NOMO-1 (cell line): Measurements from ENCODE around the gene TSPAN6.

ENCODE experiments used
- DNase-seq, 2 experiments: peaks; one replicate each; lab custom pipeline; 2025; ENCODE audit not compliant: unreplicated experiment in 2 of 2; lab: John Stamatoyannopoulos, UW

The TSPAN6 gene

DNA sequence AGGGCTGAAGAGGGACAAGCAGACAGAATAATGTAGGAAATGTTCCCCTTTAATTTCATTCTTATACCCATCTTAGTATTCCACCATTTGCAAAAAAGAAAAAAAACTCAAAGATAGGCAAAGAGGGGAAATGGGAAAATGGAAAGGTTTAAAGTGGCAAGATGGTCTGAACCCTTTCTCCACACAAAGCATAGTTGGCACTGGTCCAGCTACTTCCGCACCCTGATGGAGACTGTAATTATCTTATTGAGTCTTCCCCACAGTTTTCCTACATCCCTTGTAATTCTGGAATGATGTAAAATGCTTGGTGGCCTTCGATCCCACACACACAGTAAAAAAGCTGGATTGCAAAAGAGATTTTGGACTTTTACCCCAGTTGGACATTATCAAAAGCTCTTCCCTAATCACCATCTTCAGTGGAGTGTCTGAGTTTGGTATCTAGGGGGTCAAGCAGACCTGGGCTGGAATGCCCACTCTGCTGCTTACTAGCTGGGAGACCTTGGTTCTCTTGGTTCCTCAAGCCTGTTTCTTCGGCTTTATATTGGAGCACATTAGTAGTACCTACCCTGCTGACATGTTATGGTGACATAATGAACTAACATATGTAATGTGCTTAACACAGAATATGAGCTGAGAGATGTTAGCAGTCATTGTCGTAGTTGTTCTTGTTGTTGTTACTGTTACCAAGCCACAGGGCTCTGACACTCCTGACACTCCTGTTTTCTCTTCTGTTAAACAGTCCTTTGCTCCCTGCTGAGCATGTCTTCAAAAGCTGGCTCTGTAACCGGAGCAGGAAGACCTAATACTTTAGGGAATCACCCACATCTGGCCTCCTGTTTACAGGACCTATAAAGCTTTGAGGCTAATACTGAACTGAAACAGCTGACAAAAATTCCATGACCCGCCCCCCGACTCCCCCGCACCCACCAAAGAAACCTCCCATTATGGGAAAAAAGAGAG, 12.1 kb upstream of the TSPAN6 start:
- no peak for DNase-seq

DNA sequence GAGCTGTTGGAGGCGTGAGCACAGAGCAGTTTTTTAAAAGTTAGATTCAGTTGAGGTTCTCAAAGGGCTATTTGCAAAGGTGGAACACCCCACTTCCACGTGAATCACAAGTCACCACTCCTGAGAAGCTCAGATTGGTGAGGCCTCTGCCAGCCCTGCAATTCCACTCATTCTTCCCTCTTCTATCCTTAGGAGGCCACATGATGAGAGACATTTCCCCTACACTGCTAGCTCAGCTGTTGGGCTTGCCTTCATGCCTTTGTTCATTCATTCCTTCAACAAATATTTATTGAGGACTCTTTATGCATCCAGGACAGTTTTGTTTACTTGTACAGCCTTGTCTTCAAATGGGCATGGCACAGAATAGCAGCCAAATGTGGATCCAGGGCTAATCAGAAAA, 11.1 kb upstream of the TSPAN6 start:
- no peak for DNase-seq

DNA sequence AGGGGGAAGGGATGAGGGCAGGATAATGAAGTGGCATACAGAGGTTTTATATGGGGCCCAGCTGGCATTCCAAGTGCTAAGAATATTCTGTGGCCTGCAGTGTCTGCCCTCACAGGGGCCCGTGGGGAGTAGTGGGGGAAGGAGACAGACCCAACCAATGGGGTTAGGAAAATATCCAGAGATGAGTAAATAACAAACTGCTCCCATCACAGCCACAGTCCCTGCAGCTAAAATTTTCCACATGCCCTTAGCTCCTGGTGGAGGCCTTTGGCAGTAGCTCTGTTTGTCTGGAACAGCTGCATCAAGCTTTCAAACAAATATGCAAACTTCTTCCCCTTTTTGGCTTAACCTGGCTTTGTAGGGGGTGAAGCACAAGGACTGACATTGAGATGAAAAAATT, 10.5 kb upstream of the TSPAN6 start:
- no peak for DNase-seq

DNA sequence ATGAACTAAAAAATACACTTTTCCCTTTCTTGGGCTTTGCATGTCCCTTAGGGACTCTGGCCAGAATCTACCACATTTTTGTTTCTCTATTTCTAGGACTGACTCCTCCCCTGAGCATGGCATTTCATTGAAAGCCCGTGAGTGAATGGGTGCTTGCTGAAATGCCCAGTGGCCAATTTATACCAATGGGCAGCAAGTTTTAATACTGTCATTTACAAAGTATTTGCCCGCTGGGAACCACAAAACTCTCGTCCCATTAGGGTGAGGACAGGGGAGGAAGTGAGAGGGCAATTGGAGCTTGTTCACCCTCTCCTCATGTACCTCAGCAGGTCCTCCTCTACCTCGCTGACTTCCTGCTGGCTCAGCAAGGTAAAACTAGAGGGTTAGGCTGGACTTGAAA, 8.5 kb upstream of the TSPAN6 start:
- no peak for DNase-seq

DNA sequence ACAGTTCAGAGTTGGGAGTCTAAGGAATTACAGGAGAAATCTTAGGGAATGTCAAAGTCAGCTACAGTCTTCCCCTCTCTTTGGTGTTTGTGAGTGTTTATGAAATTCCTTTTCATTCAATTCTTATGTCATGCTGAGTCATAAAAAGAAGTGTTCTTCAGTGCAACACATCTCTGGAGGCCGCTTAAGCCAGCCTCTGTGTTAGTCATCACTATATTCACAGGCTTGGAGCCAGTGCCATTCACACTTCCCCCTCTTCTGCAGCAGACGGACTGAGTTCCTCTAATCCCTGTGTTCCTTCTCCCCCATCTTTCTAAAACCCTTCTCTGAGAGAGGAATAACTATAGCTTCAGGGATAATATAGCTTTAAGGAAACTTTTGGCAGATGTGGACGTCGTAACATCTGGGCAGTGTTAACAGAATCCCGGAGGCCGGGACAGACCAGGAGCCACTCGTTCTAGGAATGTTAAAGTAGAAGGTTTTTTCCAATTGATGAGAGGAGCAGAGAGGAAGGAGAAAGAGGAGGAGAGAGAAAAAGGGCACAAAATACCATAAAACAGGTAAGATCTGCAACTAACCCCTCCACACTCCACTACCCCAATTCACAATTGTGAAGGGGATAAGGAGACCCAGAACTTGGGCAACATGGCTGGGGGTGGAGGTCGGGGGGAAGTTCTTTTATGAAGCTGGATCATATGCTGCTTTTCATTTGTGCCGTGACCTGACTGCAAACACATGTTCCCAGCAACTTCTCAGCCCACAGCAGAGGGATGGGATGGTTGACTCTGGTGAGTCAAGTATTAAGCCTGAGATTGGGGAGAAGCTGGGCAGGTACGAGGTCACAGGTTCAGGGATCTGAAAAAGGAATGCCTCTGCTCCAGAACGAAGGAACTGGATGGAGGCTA, 7.6 kb upstream of the TSPAN6 start, which contains the start of gene SRPX2:
Gene SRPX2 (plus strand): TSS at position 244 of the 905 bp plus-strand sequence. CDS start 2,124 bp downstream, outside the sequence.
- peak; percentile 16 to 28 for DNase-seq

DNA sequence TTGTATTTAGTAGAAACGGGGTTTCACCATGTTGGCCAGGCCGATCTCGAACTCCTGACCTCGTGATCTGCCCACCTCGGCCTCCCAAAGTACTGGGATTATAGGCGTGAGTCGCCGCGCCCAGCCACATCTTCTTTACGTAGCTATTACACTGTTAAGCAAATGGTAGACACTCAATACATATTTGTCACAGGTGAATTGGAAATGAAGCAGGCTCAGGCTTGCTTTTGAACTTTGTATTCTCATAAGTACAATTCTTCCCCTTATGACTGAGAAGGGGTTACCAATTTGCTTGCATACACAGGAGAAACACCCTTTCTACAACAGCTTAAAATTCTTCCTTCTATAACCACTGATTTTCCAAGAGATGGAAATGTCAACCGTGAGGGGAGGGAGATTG, 6.6 kb upstream of the TSPAN6 start:
- no peak for DNase-seq

DNA sequence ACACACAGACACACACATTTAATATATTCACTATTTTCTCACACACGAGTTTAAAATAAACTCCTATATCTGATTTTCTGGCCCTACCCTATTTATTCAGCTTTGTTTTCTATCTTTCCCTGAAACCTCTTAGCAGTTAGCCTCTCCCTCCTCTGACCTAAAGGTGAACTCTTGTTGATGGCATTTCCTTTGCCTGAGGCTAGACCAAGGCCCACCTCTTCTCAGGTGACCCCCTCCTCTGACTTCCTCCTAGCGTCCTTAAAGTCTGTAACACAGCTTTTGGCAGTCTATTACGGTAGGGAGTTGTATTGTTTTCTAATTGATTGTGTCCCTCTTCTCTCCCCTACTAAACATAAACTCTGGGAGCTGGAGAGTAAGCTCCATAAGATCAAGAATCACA, 5.7 kb upstream of the TSPAN6 start:
- DNase-seq, result no peak

DNA sequence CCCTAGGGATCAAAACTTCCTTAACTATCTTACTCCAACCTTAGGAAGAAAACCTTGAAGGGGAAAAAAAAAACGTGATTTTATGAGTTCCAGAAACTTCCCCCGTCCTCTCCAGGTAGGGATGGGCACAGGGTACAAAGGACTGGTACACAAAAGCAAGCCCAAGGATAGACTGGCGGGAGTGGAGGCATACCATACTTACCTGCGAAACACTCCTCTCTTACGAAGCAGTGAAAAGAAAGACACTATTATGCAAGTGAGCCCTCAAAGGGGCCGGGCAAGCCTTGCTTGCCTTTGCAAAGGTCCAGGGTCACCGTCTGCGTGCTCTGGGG, 651 bp downstream of the TSPAN6 start:
- DNase-seq, result no peak

DNA sequence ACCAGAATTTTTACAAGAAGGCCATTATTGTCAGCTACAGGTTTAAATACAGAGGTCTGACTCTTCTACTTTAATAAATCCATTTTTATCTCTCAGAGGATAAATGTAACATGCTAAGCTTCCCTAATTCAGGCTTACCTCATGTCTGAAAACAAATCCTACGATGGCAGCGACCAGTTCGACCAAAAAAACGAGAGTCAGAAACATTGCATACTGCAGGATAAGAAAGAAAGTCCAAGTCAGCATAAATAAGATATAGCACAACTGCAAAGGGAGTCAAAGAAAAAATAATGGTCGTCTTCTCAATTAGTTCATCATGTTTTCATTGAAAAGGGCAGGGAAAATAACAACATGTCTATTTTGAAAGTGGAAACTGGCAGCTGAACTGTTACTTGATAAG, 1.6 kb downstream of the TSPAN6 start:
- DNase-seq, result no peak

DNA sequence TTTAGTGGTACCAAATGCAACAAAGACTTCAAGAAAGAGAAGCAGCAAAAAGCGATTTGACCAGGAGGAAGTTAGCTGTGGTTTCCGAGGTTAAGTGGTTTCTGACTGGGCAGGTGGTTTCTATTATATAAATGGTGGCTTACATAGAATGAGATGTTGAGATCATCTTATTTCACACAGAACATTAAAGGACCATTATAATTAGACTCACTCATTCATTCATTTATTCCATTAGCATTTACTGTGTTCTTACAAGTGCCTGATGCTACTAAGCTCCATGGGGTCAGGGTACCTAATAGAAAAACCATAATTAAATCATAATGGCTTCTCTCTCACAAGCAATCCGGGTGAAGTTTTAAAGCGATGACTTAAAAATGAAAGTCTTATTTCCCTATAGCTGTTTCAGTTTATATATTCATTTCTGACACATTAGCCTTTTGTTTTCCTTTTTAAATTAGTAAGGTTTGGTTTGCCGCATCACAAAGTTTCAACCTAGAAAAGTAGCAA, 10.6 kb downstream of the TSPAN6 start:
- peak; percentile 59 to 79 for DNase-seq

DNA sequence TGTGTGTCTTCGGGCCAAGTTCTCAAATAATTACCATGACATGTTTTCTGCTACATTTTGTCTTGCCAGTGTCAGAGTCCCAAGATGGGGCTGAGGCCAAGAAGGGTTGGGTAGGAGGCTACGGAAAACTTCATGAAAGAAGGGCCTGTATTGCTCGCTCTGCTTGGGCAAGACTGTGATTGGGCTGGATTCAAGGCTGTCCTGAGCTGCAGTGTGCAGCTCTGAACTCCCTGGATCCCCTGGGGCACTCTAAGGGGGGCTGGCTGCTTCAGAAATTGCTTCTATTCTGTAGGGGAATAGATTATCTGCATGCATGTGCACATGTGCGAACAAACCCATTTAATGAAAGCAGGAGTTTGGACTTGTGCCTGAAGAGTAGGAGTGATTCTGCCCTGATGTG, 13.6 kb downstream of the TSPAN6 start:
- DNase-seq, result no peak

DNA sequence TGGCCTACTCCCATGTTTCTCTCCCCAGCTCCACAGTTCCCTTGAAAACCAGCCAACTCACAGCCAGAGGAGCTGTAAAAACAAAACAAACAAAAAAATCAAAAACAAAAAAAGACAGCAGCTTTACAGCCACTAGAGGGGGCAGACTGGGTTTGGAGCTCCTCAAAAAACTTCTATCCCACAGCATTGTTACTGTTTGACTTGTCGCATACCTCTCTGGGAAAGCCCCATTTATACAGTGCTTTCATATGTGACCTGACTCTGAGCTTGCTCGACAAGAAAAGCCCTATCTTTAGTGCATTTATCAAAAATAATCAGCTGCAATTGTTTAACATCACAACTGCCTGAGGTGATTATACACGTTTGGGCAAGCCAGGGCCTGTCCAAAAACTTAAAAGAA, 21.6 kb downstream of the TSPAN6 start:
- DNase-seq, result no peak

DNA sequence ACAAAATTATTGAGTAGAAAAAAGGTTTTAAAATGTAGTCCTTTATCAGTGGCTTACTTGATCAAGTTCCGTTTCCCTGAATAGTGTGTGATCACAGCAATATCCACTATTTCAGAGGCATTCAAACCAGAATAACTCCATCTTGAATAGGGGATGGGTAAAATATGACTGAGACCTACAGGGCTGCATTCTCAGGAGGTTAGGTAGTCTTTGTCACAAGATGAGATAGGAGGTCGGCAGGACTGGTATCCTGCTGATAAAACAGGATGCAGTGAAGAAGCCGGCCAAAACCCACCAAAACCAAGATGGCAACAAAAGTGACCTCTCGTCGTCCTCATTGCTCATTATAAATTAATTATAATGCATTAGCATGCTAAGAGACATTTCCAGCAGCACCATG, 24.7 kb downstream of the TSPAN6 start:
- no peak for DNase-seq

DNA sequence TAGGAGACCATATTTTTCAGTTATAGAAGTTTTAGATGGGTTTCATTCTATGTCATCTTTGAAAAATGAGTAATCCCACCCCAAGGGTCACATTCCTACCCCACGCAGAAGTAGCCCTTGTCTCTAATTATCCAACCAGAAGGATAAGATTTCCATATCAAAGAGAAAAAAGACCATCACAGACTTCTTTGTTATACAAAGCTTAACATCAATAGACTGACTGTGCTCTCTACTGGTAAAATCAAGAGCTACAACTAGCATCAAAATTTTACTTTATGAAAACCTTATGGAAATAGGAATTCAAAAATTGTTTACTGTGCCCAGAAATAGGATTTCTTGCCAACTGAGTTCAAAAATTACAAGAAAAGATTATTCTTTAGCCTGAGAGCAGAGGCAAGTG, 27.0 kb downstream of the TSPAN6 start:
- DNase-seq, result no peak

DNA sequence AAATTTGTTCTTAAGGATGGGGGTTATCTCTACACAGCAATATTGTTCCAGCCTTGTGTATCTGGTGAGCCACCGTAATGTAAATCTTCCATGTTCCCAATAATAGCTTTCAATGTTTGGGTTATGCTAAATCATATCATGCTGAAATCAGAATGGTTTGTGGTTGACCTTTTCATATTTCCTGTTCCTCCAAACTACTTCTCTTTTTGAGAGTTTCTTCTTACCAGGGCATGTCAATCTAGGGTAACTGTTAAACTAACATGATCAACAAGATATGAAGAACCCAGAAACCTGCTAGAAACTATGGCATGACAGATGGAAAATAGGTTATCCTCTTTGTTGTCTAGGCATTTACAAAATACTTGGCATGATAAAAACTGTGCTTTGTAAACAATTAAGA, 29.9 kb downstream of the TSPAN6 start:
- DNase-seq, result peak in 1 of 2 experiments; percentile 68

DNA sequence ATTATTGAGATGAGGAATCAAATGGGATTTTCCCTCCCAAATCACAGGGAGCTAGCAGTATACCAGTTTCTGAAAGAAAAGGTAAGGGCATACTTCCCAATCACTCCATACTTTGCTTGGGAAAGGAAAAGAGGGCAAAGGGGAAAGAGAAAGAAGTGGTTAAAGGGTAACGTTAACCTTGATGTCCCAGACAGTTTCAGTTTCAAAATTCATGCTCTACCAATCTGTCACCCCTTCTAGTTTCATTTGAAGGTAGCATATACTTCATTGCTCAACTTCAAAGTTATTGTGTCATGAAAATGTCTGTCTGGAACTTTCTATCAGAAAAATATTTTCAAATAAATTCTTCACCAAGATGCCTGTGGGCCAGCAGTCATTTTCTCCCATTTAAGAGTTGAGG, 35.8 kb downstream of the TSPAN6 start:
- no peak for DNase-seq

DNA sequence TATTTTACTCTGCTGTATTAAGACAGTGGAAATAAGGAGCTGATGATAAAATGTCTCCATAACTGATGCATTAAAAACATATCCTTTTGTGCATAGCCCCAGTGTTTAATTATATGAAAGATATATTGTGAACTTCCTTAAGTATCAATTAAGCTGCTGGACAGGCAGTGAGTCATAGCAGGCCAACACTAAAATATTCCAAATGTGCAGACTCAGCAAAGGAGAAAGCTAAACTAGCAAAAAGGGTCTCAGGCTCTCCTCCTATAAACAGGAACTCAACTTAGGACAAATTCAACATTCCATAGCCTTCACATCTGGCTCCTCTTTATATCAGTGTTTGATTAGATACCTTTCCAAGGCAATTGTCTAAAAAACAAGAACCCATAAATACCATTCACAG, 36.3 kb downstream of the TSPAN6 start:
- DNase-seq, result no peak

DNA sequence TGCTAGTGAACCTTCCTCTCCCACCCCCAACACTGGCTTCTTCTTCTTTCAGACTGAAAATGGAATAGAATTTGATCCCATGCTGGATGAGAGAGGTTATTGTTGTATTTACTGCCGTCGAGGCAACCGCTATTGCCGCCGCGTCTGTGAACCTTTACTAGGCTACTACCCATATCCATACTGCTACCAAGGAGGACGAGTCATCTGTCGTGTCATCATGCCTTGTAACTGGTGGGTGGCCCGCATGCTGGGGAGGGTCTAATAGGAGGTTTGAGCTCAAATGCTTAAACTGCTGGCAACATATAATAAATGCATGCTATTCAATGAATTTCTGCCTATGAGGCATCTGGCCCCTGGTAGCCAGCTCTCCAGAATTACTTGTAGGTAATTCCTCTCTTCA, 37.1 kb downstream of the TSPAN6 start:
- DNase-seq, result no peak

DNA sequence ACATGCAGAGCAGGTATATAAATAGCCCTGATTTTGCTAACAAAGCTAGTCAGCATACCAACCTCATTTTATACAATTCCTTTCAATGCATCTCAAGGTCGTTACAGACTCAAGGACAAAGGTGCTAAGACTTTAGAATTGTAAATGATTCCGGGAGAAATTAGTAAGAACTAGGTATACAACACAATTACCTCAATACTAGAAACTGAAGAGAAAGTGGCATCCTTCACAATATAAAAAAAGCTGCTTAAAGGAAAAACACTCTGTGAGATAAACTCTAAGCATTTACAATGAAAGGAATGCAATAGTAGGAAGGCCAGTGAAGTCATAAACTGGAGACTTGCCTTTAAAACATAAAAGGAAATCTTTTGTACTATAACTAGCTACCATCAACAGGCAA, 40.0 kb downstream of the TSPAN6 start:
- no peak for DNase-seq

DNA sequence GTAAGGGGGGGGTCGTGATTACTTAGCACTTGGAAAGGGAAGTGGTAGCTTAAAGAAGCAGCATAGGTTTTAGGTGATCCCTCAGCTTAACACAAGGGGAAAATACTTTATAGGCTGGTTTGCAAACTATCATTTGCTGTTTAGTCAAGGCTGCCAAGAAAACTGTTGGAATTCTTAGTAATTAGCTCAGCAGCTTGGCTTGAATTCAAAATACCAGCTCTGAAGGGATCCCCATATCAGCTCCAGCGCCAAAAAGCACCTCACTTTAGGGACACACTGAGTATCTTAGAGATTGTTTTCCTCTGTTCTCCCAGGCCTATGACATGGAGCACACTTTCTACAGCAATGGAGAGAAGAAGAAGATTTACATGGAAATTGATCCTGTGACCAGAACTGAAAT, 43.0 kb downstream of the TSPAN6 start:
- DNase-seq, result no peak

DNA sequence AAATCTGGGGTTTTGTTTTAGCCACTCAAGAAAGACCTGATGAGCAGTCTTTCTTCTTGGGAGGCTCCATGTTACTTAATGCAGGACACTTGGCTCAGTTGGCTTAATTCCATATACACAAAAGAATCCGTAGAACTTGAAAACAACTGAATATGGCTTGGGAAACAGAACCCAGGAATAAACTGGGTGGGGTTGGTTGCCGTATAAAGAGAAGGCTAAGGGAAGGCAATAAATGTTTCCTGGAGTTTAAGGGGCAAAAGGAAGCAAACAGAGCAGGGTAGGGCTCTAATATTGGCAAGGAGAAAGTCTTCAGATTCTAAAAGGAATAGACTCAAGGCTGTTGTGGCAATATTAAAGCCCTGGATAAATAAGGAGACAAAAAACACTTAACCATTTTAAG, 43.5 kb downstream of the TSPAN6 start:
- no peak for DNase-seq
